ENCODE measurements around the gene TPD52L2.

GRCh38 chr20:63831993-63832686, 32.9 kb upstream of the TPD52L2 start:
- TF ChIP-seq CTCF (conservative IDR thresholded peaks at IDR 0.05) (no peak), EZH2 (IDR thresholded peaks at IDR 0.05; ENCODE audit: low read depth) (no peak)
